ENCODE results near the gene PINLYP. TPM values are rescaled to one million over a fixed set of nuclear protein-coding genes. Genes with fewer than 3 reads are reported as not detected.

PINLYP gene
- total RNA-seq, 4 donors from 2014 or later, result 4.6 to 46.5 (median 10.3) TPM

DNA sequence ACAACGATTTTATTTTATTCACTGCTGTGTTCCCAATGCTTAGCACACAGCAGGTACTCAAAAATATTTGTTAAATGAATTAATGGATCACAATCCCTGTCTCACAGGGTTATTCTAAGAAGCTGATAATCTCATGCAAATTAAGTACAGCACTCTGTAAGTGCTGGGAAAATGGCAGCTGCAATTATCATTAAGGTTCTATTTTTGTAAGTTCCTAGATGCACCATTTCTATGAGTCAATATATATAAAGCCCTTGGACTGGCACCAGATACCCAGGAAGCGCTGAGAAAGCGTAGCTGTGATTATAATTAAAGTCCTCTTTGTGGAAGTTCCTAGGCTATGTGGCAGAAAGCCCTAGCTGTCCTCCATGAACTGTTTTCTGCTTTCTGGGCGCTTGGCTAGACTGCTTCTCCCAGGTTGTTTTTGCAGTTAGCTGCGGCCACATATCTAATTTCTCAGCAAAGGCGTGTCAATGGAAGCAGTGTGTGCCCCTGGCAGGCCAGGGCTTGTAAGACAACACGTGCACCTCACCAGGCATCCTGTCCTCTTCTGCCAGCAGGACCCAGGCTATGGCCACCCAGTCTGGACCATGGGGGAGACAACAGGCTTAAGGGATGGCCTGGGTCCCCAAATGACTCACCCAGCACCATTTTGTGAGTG, 31.1 kb downstream of the PINLYP start:
- Histone ChIP-seq H3K9me3 (no peaks in the 10 kb centered on the region), H3K27me3 (no peaks in the 10 kb centered on the region), H3K4me3 (no peak overlapping the region), H3K4me1 (no peaks in the 10 kb centered on the region), H3K27ac (no peak overlapping the region), H3K36me3 (no peaks in the 10 kb centered on the region)
- no peak for DNase-seq
- intact Hi-C loops (cut with DNase I; ENCODE audit: low total_unique reads), result no loop called here
- TF ChIP-seq POLR2A (IDR thresholded peaks at IDR 0.05), result no peak
- TF ChIP-seq, protein P1, sequence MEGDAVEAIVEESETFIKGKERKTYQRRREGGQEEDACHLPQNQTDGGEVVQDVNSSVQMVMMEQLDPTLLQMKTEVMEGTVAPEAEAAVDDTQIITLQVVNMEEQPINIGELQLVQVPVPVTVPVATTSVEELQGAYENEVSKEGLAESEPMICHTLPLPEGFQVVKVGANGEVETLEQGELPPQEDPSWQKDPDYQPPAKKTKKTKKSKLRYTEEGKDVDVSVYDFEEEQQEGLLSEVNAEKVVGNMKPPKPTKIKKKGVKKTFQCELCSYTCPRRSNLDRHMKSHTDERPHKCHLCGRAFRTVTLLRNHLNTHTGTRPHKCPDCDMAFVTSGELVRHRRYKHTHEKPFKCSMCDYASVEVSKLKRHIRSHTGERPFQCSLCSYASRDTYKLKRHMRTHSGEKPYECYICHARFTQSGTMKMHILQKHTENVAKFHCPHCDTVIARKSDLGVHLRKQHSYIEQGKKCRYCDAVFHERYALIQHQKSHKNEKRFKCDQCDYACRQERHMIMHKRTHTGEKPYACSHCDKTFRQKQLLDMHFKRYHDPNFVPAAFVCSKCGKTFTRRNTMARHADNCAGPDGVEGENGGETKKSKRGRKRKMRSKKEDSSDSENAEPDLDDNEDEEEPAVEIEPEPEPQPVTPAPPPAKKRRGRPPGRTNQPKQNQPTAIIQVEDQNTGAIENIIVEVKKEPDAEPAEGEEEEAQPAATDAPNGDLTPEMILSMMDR (IDR thresholded peaks at IDR 0.05), result no peak

DNA sequence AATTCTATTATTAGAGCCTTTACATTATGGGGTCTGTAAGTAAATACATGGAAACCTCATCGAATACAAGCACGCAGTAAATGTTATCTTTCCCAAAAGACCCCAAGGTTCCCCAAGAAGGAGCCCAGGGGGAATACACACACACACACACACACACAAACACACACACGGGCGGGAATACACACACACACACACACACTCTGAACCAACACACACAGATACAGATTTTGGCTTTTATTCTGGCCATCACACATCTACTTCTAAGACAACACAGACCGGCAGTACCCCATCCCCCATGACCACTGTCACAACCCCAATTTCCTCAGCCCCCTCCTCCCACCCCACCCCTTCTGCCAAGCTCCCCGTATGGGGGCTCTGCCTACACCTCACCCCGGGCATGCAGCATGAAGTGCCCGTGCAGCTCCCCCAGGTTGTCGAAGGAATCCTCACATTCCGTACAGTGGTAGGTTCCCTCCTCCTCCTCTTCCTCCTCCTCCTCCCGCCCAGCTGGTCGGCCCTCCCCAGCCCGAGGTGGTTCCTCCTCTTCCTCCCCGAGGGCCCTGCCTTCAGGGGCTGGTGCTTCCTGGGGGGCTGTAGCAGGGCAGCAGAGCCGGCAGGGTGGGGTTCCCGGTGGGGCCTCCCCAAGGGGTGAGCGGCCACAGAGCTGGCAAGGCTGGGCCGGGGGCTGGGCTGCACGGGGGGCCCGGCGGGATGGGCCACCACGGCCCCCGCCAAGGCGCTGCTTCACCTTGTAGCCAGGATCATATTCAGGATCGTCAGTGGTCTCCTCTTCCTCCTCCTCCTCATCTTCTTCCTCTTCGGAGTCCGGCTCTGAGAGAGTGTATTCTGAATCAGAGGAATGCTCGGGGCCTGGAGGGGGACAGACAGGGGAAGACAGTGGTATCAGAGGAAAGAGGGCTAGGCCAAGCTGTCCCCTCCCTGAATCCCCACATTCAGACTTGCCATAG, 31.9 kb downstream of the PINLYP start:
- TF ChIP-seq, protein P1 (IDR thresholded peaks at IDR 0.05), result no peak
- TF ChIP-seq POLR2A (IDR thresholded peaks at IDR 0.05), result no peak
- Histone ChIP-seq H3K4me1 (no peaks in the 10 kb centered on the region), H3K9me3 (no peaks in the 10 kb centered on the region), H3K27ac (no peak overlapping the region), H3K4me3 (no peak overlapping the region), H3K36me3 (no peaks in the 10 kb centered on the region), H3K27me3 (no peaks in the 10 kb centered on the region)
- no peak for DNase-seq
- intact Hi-C loops (cut with DNase I; ENCODE audit: low total_unique reads), result no loop called here

DNA sequence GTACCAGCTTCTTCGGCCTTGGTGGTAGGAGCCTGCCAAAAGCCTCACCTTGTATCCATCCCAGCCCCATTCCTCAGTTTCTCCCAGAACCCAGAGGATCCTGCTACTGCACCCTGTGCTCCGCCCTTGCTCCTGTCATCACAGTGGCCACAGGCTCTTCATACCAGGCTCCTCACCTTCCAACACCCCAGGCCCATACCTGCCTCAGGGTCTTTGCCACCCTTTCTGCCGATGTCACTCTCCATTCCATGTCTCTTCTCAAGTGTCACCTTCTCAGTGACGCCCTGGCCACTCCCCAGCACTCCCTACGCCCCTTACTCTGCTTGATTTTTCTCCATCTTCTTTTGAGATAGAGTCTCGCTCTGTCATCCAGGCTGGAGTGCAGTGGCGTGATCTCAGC, 34.3 kb downstream of the PINLYP start:
- intact Hi-C loops (cut with DNase I; ENCODE audit: low total_unique reads), result no loop called here
- Histone ChIP-seq H3K27me3 (no peaks in the 10 kb centered on the region), H3K36me3 (no peaks in the 10 kb centered on the region), H3K4me3 (no peak overlapping the region), H3K4me1 (no peaks in the 10 kb centered on the region), H3K9me3 (no peaks in the 10 kb centered on the region), H3K27ac (no peak overlapping the region)
- no peak for DNase-seq
- TF ChIP-seq, protein P1 (IDR thresholded peaks at IDR 0.05), result no peak
- TF ChIP-seq POLR2A (IDR thresholded peaks at IDR 0.05), result no peak

DNA sequence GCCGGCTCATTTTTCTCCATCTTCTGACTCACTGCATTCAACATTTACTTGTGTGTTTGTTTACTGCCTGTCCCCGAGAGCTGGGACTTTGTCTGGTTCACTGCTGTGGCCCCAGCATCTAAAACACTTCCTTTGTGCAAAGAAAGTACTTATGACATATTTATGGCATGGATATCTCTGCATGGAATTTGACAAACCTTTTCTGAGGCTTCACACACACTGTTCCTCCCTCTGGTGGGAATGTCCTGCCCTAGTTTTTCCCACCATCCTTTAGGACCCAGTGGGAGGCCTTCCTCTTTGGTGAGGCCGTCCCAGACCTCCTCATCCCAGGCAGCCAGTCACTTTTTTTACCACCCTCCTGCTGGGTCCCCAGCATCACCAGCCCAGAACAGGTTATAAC, 34.9 kb downstream of the PINLYP start:
- Histone ChIP-seq H3K4me3 (no peak overlapping the region), H3K27ac (no peak overlapping the region), H3K9me3 (no peaks in the 10 kb centered on the region), H3K27me3 (no peaks in the 10 kb centered on the region), H3K4me1 (no peaks in the 10 kb centered on the region), H3K36me3 (no peaks in the 10 kb centered on the region)
- intact Hi-C loops (cut with DNase I; ENCODE audit: low total_unique reads), result no loop called here
- TF ChIP-seq POLR2A (IDR thresholded peaks at IDR 0.05), result no peak
- TF ChIP-seq, protein P1 (IDR thresholded peaks at IDR 0.05), result no peak
- no peak for DNase-seq

DNA sequence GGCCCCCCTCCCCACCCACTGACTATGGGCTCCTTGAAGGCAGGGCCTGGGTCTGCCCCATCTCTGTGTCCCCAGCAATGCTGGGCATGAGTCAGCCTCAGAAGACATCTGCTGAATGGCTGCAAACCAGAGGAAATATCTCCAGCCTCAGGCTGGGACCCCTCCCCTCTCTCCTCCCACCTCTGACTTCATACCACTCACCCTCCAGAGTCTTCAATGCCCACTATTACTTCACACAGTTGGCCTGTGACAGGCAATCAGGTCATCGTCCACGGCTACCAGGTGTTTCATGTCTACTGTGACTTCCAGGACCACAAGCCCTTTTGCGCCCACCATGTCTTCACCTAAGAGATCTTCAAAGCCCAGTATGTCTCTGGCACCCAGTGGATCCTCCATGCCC, 36.2 kb downstream of the PINLYP start, which contains the start of gene SRRM5:
Gene SRRM5, plus strand, starts transcription at position 301 of the 400 bp plus-strand sequence. Its CDS starts 34 bp downstream, at position 335.
- H3K27me3 ChIP-seq, result no peaks in the 10 kb centered on the region
- H3K4me3 ChIP-seq, result no peak within 1 kb of the TSS
- TF ChIP-seq, protein P1 (IDR thresholded peaks at IDR 0.05), result no peak
- no peaks in the 10 kb centered on the region for H3K9me3 ChIP-seq
- no peaks in the 10 kb centered on the region for H3K4me1 ChIP-seq
- H3K27ac ChIP-seq, result no peak within 1 kb of the TSS
- DNase-seq, result no peak
- intact Hi-C loops (cut with DNase I; ENCODE audit: low total_unique reads), result no loop called here
- no peaks in the 10 kb centered on the region for H3K36me3 ChIP-seq
